Middle frontal gyrus (tissue), 1 donor: Measurements from ENCODE around the gene HYI.

Source experiments
- DNase-seq: peaks from one replicate; pipeline ENCODE4 v3.0.0-alpha.2; 2015; ENCODE audit warnings: low spot score; ENCODE audit errors: extremely low spot score

The HYI gene

GRCh38 chr1:43444836-43445235, 8.9 kb downstream of the HYI start:
- DNase-seq: no peak

GRCh38 chr1:43444151-43444828, 9.4 kb downstream of the HYI start:
- DNase-seq: no peak

- DNase-seq: no peak
Measured at GRCh38 chr1:43443197-43443946, 10.4 kb downstream of the HYI start.

GRCh38 chr1:43442756-43443155, 11.0 kb downstream of the HYI start:
- no peak for DNase-seq

GRCh38 chr1:43441894-43442637, 11.7 kb downstream of the HYI start:
- no peak for DNase-seq

- DNase-seq: no peak
Measured at GRCh38 chr1:43441166-43441893, 12.4 kb downstream of the HYI start.

- DNase-seq: no peak
Measured at GRCh38 chr1:43440358-43440757, 13.4 kb downstream of the HYI start.

GRCh38 chr1:43439781-43440180, 13.9 kb downstream of the HYI start:
- no peak for DNase-seq

- DNase-seq: no peak
Measured at GRCh38 chr1:43438953-43439581, 14.7 kb downstream of the HYI start.

GRCh38 chr1:43438576-43438952, 15.2 kb downstream of the HYI start:
- no peak for DNase-seq

GRCh38 chr1:43438006-43438405, 15.7 kb downstream of the HYI start:
- no peak for DNase-seq

GRCh38 chr1:43437031-43437973, 16.4 kb downstream of the HYI start:
- no peak for DNase-seq

GRCh38 chr1:43436371-43436770, 17.4 kb downstream of the HYI start:
- DNase-seq: no peak

- DNase-seq: no peak
Measured at GRCh38 chr1:43435146-43436145, 18.3 kb downstream of the HYI start.

GRCh38 chr1:43434256-43434655, 19.5 kb downstream of the HYI start:
- no peak for DNase-seq

GRCh38 chr1:43432907-43433306, 20.8 kb downstream of the HYI start:
- no peak for DNase-seq

GRCh38 chr1:43432171-43432860, 21.4 kb downstream of the HYI start:
- no peak for DNase-seq

- no peak for DNase-seq
Measured at GRCh38 chr1:43431676-43432075, 22.1 kb downstream of the HYI start.
